HepG2 (cell line): Measurements from ENCODE around the gene PAM16. TPM values are rescaled to one million over a fixed set of nuclear protein-coding genes. Genes with fewer than 3 reads are reported as not detected.
A peak's percentile ranks its signal among the peaks of the same experiment; 100 is the strongest.

ENCODE experiments used
- ARID5B ChIP-seq: IDR thresholded peaks from 2 replicates; pipeline ENCODE4 v1.4.0; 2020; ENCODE audit warnings: mild to moderate bottlenecking, missing genetic modification reagents
- BORCS8-MEF2B ChIP-seq: sonication (generic); formaldehyde crosslinking; IDR thresholded peaks from 2 replicates; pipeline ENCODE4 v1.8.0; 2022; ENCODE audit warnings: mild to moderate bottlenecking, missing genetic modification reagents
- EHMT2 ChIP-seq: fragments of 200-600 bp; sonication (generic); IDR thresholded peaks from 2 replicates; pipeline ENCODE4 v1.7.0; 2017; ENCODE audit warnings: antibody characterized with exemption, low read depth, low read length, borderline replicate concordance
- FOXA3 ChIP-seq: IDR thresholded peaks from 2 replicates; pipeline ENCODE4 v1.6.1; 2016; ENCODE audit warnings: missing genetic modification reagents, missing compliant biosample characterization
- FOXC1 ChIP-seq: sonication (generic); formaldehyde crosslinking; IDR thresholded peaks from 2 replicates; pipeline ENCODE4 v1.8.0; 2022; ENCODE audit warnings: mild to moderate bottlenecking, missing genetic modification reagents, borderline replicate concordance
- KAT8 ChIP-seq: IDR thresholded peaks from 2 replicates; pipeline ENCODE4 v1.6.1; 2016; ENCODE audit warnings: missing genetic modification reagents, missing compliant biosample characterization
- LCORL ChIP-seq, 2 experiments: fragments of 450-650 bp in 1 of 2; sonication (generic) in 1 of 2; formaldehyde crosslinking in 1 of 2; IDR thresholded peaks; 2 replicates each; pipeline versions ENCODE4 v1.5.0 to v1.6.1; 2017 to 2020; ENCODE audit warnings: antibody characterized with exemption in 1 of 2, missing genetic modification reagents in 1 of 2
- PHF8 ChIP-seq: sonication (generic); formaldehyde crosslinking; IDR thresholded peaks from 2 replicates; pipeline ENCODE4 v1.5.0; 2020; ENCODE audit warnings: missing genetic modification reagents
- RAD21 ChIP-seq: fragments of 450-650 bp; formaldehyde crosslinking; IDR thresholded peaks from 2 replicates; pipeline ENCODE4 v1.5.0; 2020; ENCODE audit warnings: mild to moderate bottlenecking
- SATB2 ChIP-seq: sonication (generic); formaldehyde crosslinking; IDR thresholded peaks from 2 replicates; pipeline ENCODE4 v1.5.0; 2020; ENCODE audit warnings: missing genetic modification reagents
- SIN3B ChIP-seq: fragments of 150-350 bp; IDR thresholded peaks from 2 replicates; pipeline ENCODE4 v1.6.1; 2014; ENCODE audit warnings: low read length
- SKI ChIP-seq: fragments of 450-650 bp; IDR thresholded peaks from one replicate; pipeline ENCODE4 v1.6.1; 2018; ENCODE audit warnings: mild to moderate bottlenecking; ENCODE audit not compliant: partially characterized antibody
- SP1 ChIP-seq, 2 experiments: fragments of 450-650 bp in 1 of 2; sonication (generic) in 1 of 2; formaldehyde crosslinking in 1 of 2; IDR thresholded peaks; 2 replicates each; pipeline versions ENCODE4 v1.4.0 to v1.6.1; 2016 to 2020; ENCODE audit warnings: missing genetic modification reagents in 1 of 2
- UBTF ChIP-seq: sonication (generic); formaldehyde crosslinking; IDR thresholded peaks from 2 replicates; pipeline ENCODE4 v1.4.0; 2020; ENCODE audit warnings: mild to moderate bottlenecking, missing genetic modification reagents
- YEATS2 ChIP-seq: sonication (generic); formaldehyde crosslinking; IDR thresholded peaks from 2 replicates; pipeline ENCODE4 v1.4.0; 2020; ENCODE audit warnings: missing genetic modification reagents, borderline replicate concordance
- ZBED4 ChIP-seq: sonication (generic); formaldehyde crosslinking; IDR thresholded peaks from 2 replicates; pipeline ENCODE4 v1.4.0; 2020; ENCODE audit warnings: missing genetic modification reagents, borderline replicate concordance
- ZBTB26 ChIP-seq: IDR thresholded peaks from 2 replicates; pipeline ENCODE4 v1.6.1; 2016; ENCODE audit warnings: missing compliant biosample characterization, missing genetic modification reagents, borderline replicate concordance
- ZFP90 ChIP-seq: sonication (generic); formaldehyde crosslinking; IDR thresholded peaks from 2 replicates; pipeline ENCODE4 v1.8.0; 2022; ENCODE audit warnings: missing genetic modification reagents, mild to moderate bottlenecking, inconsistent platforms, borderline replicate concordance
- polyA plus RNA-seq, 8 experiments: library from polyadenylated mRNA; depleted of rRNA in 3 of 8; stranded (reverse) in 7 of 8; unstranded in 1 of 8; fragments of >200 nt; fragmentation: Illumina TruSeq in 4 of 8; extraction: Trizol in 4 of 8; gene quantifications; 2 replicates each; pipeline versions ENCODE4 v1.2.1 to v1.2.3, GENCODE V29; 2011 to 2016; ENCODE audit warnings: low read depth in 4 of 8, missing spikeins in 1 of 8, mixed read lengths in 1 of 8; ENCODE audit not compliant: insufficient read depth in 1 of 8
- total RNA-seq, 5 experiments: library from RNA; depleted of rRNA; stranded (reverse); fragments of >200 nt; fragmentation: Illumina TruSeq; extraction: Trizol; gene quantifications; 2 replicates each; pipeline ENCODE4 v1.2.3, GENCODE V29; 2016; ENCODE audit warnings: low read depth in 1 of 5

Gene PAM16
- total and polyA plus RNA-seq, 2 of the 13 experiments (the other 11 are each of a cell fraction or from before 2014, with no cell fraction given): 51.5 to 51.8 TPM

- 0 out of 2 replicates have a peak, but pooled peaks have one; percentile 7 for TF ChIP-seq ZBTB26 (CRISPR knock-in tag)
- TF ChIP-seq RAD21 (CRISPR knock-in tag): peak; percentile 81
- 0 out of 2 replicates have a peak, but pooled peaks have one; percentile 56 for TF ChIP-seq FOXC1 (CRISPR knock-in tag)
- TF ChIP-seq ARID5B (CRISPR knock-in tag): peak; percentile 21; the same call in 1 of the 2 replicates
- 0 out of 2 replicates have a peak, but pooled peaks have one; percentile 40 for TF ChIP-seq ZFP90 (CRISPR knock-in tag)
- peak; percentile 19; the same call in 1 of the 2 replicates for TF ChIP-seq UBTF
- TF ChIP-seq BORCS8-MEF2B (CRISPR knock-in tag): peak; percentile 61; the same call in 1 of the 2 replicates
- no peak for TF ChIP-seq SIN3B
- TF ChIP-seq PHF8 (CRISPR knock-in tag): peak; percentile 32; the same call in 1 of the 2 replicates
- TF ChIP-seq SATB2 (CRISPR knock-in tag): no peak
- peak; percentile 32; the same call in 1 of the 2 replicates for TF ChIP-seq FOXA3 (CRISPR knock-in tag)
- no peak for TF ChIP-seq EHMT2
- no peak for TF ChIP-seq LCORL (IDR thresholded peaks at IDR 0.05)
- 0 out of 2 replicates have a peak, but pooled peaks have one; percentile 33 for TF ChIP-seq LCORL (CRISPR knock-in tag; IDR thresholded peaks at IDR 0.05)
- peak; percentile 80; the same call in 1 of the 2 replicates for TF ChIP-seq ZBED4 (CRISPR knock-in tag)
- TF ChIP-seq KAT8 (CRISPR knock-in tag): peak; percentile 44; the same call in 1 of the 2 replicates
- peak; percentile 38; the same call in 1 of the 2 replicates for TF ChIP-seq YEATS2 (CRISPR knock-in tag)
- TF ChIP-seq SKI: no peak
- TF ChIP-seq SP1 (IDR thresholded peaks at IDR 0.05): no peak
- 0 out of 2 replicates have a peak, but pooled peaks have one; percentile 25 for TF ChIP-seq SP1 (CRISPR knock-in tag; IDR thresholded peaks at IDR 0.05)
These were observed 41.3 kb downstream of the PAM16 start (continued) for GRCh38 chr16:4309833-4310266.
